Panc1 (cell line): Measurements from ENCODE around the gene SRGAP3.

Experiments used
- CTCF ChIP-seq: fragments of 450-650 bp; IDR thresholded peaks from 2 replicates; pipeline ENCODE4 v1.5.1; 2017; ENCODE audit warnings: mild to moderate bottlenecking
- TF ChIP-seq, protein P1 (sequence below), 2 experiments: IDR thresholded peaks; 2 replicates each; pipeline ENCODE4 v1.6.1; 2011 to 2012; ENCODE audit warnings: low read depth in 2 of 2, control low read depth in 1 of 2, low read length in 1 of 2, mild to moderate bottlenecking in 1 of 2, moderate library complexity in 1 of 2; ENCODE audit not compliant: insufficient read depth in 1 of 2

DNA sequence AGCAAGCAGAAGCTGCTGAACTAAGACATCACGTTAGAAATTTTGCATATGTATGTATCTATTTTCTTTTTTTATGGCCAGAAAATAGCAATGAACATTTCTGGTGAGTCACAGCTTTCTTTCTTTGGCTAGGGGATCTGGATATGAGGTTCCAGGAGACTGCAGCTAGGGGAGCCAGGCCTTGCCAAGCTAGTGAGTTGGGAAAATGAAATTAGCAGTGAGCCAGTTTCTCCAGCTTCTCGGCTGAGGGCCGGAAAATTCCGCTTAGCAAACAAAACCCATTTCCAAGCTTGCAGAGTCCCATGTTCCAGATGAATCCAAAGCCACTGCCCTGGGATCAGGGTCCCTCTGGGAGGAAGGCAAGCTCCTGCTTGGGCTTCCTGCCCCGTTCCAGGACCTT, 137.6 kb downstream of the SRGAP3 start:
- TF ChIP-seq, protein P1, sequence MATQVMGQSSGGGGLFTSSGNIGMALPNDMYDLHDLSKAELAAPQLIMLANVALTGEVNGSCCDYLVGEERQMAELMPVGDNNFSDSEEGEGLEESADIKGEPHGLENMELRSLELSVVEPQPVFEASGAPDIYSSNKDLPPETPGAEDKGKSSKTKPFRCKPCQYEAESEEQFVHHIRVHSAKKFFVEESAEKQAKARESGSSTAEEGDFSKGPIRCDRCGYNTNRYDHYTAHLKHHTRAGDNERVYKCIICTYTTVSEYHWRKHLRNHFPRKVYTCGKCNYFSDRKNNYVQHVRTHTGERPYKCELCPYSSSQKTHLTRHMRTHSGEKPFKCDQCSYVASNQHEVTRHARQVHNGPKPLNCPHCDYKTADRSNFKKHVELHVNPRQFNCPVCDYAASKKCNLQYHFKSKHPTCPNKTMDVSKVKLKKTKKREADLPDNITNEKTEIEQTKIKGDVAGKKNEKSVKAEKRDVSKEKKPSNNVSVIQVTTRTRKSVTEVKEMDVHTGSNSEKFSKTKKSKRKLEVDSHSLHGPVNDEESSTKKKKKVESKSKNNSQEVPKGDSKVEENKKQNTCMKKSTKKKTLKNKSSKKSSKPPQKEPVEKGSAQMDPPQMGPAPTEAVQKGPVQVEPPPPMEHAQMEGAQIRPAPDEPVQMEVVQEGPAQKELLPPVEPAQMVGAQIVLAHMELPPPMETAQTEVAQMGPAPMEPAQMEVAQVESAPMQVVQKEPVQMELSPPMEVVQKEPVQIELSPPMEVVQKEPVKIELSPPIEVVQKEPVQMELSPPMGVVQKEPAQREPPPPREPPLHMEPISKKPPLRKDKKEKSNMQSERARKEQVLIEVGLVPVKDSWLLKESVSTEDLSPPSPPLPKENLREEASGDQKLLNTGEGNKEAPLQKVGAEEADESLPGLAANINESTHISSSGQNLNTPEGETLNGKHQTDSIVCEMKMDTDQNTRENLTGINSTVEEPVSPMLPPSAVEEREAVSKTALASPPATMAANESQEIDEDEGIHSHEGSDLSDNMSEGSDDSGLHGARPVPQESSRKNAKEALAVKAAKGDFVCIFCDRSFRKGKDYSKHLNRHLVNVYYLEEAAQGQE (IDR thresholded peaks at IDR 0.05; ENCODE audit: insufficient read depth in 1 of 2, low read depth in 2 of 2, low read length in 1 of 2) = no peak
- no peak for TF ChIP-seq CTCF
